Ammon's horn (tissue), 1 donor: Measurements from ENCODE around the gene SLC7A8.

Source experiments
- DNase-seq: peaks from one replicate; pipeline ENCODE4 v3.0.0-alpha.2; 2016; ENCODE audit warnings: low spot score

The SLC7A8 gene

DNA sequence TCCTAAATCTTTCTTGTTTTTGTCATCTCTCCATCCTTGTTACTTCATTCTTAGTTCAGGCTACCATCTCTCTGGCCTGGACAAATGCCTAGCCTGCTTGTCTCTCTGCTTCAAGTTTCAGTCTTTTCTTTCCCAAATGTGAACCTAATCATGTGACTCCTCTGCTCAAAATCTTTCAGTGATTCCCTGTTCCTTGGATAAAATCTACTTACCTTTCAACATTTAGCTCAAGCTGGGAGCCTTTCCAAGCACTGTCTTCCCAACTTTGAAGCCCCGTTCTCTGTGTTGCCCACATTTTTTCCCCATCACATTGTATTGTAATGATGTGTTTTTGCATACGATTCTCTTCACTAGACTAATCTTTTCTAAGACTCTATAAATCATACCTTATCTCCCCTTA lies 24.7 kb downstream of the SLC7A8 start:
- DNase-seq: no peak

GRCh38 chr14:23154964-23155587 lies 28.4 kb downstream of the SLC7A8 start:
- peak; percentile 70 for DNase-seq

- peak; percentile 76 for DNase-seq
These were observed 29.3 kb downstream of the SLC7A8 start for GRCh38 chr14:23153851-23154796.

- no peak for DNase-seq
These were observed 32.1 kb downstream of the SLC7A8 start for GRCh38 chr14:23151342-23151741.

GRCh38 chr14:23149745-23150144 lies 33.7 kb downstream of the SLC7A8 start:
- DNase-seq: no peak

DNA sequence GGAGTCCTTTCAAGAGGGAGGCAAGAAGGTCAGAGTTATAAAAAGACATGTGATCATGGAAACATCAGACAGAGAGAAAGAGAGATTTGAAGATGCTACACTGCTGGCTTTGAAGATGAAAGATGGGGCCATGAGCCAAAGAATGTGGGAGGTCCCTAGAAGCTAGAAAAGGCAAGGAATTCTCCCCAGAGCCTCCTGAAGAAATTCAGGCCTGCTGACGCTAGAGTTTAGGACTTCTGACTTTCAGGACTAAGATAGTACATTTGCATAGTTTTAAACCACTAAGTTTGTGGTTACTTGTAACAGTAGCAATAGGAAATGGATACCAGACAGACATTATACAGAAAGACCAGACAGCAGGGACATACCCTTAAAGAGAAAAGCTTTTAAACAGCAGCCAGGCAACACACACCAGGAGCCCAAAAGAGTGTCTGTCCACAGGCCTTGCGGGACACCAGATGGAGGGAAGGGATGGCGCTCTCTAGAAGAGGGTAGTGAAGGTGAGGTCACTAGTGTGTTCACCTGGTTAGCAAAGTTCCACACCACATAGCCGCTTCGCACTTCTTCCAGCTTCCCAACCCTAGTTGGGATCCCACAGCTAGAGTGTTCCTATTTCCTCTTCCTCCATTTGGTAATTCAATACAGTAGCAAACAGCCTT lies 34.7 kb downstream of the SLC7A8 start:
- no peak for DNase-seq

DNA sequence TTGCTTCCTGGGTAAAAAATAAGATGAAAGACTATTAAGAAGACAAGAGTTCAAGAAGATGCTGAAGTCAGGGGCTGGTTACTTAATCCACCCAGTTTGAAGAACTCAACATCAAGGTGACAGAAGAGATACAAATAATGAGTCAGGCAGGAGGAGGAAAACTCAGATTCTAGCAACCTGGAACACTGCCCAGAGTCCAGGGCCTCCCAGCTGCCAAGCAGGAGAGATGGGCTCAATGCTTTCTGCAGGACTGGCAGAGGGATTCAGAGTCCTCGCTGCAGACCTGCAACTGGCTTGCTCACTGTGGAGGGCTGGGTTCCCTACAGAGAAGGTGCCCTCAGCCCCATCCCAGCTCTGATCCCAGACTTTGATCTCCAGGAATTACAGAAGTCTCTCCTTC lies 35.8 kb downstream of the SLC7A8 start:
- no peak for DNase-seq

DNA sequence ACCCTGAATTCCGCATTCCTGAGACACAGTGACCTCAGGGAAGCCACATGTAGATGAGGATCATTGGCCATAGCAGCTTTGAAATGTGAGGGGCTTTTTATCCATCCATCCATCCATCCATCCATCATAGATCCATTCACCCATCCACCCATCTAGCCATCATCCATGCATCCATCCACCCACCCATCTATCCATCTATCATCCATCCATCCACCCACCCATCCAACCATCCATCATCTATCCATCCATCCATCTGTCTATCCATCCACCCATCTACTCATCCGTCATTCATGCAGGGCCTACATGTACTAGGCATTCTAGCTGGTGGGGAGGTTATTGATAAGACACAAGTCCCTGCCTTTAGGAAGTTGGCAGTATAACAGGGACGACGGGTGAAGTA lies 36.5 kb downstream of the SLC7A8 start:
- DNase-seq: no peak

DNA sequence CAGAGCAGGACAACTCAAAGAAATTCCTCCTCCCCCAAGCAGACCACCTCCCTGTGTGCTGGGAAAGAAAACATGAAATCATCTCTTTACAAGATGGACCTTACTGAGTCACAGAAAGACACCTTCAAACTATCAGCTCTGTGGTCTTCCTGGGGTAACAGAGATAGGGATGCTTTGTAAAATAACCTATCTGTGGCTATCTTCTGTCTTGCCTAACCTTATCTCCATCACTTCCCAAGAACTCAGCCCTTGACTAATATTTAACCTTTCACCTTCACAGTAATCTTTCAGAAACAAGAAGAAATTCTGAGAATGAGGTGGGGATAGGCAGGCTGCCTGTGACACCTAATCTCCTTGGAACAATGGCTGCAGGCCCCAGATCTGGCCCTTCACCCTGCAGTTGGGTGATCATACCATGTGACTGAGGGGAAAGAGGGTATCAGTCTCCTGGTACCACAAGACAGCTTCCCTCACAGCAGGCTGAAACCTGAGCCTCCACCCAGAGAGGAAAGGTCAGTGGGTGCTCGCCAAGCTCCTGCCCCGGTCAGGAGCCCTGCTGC lies 37.0 kb downstream of the SLC7A8 start:
- no peak for DNase-seq

DNA sequence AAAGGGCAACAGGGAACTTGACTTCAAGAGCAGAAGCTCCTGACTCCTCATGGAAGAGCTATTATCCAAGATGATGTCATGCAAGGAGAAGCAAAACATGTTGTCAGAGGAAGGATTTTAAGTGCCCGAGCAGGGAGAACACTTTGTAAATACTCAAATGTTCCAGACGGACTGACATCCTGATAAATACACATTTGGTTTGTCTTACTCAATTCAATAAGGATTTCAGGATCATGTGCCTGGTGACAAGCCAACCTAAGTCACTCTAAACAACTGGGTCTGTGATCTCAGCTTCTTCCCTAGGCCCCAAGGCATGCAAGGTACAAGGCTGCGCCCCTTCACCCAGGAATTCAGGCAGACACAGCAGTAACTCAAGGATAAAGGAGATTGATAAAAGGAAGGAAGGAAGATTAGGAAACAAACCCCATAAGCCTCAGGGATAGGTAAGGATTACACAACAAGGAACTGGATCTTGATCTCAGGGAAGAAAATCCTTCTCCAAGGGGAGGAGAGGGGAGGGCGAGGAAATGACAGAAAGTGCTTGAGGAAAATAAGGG lies 37.6 kb downstream of the SLC7A8 start:
- no peak for DNase-seq

GRCh38 chr14:23143911-23144310 lies 39.5 kb downstream of the SLC7A8 start:
- no peak for DNase-seq

DNA sequence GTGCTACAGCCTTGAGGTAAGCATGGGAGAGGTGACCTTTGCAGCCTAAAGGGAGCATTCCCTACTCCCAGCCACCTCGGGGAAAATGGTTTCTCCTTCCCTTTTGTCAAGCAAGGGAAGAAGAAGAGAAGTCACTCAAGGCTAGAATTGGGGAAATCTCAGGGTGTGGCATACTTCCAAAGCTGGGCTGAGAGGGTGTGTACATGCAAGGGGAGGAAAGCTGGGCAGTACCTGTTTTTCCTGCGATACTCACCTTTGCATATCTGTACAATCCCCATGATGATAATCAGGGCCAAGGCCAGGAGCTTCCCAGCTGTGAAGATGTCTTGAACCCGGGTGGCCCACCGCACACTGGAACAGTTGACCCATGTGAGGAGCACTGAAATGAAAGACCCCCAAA lies 40.6 kb downstream of the SLC7A8 start:
- DNase-seq: no peak

DNA sequence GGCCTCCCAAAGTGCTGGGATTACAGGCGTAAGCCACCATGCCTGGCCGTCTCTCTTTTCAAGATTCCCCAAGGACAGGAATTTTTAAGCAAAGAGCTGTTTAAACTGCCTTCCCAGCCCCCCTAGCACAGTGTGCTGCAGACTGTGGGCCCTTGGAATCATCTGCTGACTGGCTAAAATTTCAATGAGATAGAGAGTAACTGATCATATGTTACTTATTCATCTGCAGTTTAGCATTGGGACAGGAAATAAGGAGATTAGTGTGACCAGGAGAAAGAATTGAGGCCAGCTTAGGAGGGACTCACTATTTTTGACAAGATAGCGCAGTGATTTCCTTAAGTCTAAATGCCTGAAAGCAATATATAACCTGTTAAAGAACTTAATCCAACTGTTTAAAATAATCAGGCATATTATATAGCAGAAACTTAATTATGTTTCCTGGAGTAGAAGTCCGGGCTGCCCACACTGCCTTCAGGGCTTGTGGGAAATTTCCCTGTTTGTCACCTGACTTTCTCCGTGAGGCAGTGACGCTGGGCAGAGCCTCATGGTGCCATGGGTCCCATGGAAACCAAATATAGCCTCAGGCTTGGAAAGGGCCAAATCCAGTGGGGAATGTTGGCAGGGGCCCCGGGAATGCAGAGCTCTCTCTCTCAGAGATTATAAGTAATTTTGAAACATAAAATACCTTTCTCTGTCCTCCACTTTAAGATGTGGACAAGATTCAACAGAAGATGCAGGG lies 41.6 kb downstream of the SLC7A8 start:
- no peak for DNase-seq

DNA sequence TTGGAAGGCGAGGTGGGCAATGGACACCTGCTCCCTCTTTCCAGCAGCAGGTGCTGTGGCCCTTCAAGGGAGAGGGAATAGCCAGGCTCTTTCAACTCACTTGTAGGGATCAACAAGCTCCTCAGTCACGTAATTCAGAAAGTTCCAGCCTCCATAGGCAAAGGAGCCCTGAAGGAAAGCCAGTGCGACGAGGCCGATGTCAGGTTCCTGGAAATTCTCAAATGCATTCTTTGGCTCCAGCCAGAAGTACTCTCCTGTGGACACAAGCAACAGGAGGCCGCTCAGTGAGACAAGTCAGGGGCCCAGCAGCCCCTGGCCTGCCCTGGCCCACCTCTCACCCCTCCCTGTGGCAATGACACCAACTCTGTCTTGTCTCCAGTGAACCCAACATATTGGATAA lies 43.1 kb downstream of the SLC7A8 start:
- DNase-seq: no peak

- no peak for DNase-seq
These were observed 43.6 kb downstream of the SLC7A8 start for GRCh38 chr14:23139874-23140273.

GRCh38 chr14:23137813-23138535 lies 45.5 kb downstream of the SLC7A8 start:
- DNase-seq: no peak

GRCh38 chr14:23137192-23137812 lies 46.2 kb downstream of the SLC7A8 start:
- no peak for DNase-seq

- DNase-seq: no peak
These were observed 46.8 kb downstream of the SLC7A8 start for GRCh38 chr14:23136566-23137133.

DNA sequence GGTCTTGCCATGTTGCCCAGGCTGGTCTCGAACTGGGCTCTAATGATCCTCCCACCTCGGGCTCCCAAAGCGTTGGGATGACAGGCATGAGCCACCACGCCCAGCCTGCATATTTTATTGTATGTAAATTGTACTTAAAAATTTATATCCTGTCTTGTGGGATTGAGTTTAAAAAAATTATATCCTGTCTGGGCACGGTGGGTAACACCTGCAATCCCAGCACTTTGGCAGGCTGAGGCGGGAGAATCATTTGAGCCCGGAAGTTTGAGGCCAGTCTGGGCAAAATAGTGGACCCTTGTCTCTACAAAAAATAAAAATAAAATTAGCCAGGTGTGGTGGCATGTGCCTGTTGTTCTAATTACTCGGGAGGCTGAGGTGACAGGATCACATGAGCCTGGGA lies 50.5 kb downstream of the SLC7A8 start:
- no peak for DNase-seq

DNA sequence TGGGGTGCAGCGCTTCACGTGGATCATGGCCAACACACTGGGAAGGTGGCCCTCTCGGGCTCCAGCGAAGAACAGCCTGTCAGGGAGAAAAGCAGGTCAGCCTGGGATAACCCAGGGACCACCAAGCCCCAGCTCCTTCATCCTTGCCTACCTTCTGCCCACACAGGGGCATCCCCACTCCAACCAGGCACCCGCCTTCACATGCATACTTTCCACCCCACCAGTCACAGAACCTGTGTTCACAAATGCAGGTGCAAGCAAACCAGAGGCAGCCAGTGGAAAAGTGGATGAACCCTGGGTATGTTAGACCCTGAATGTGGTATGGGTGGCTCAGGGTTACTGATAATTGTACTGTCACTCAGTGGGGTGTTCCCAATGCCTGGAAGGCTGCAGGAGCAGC lies 52.0 kb downstream of the SLC7A8 start:
- no peak for DNase-seq
